Activated CD4-positive, alpha-beta T cell treated with anti-CD3 and anti-CD28 coated beads, Interleukin-2, Interleukin-4, amounts not matched to agents 100 ng/mL and 50 ng/mL, durations not matched to agents 16 hours and 8 hours (primary cell): ENCODE measurements around the gene TUG1.

Experiments used
- DNase-seq: peaks from one replicate; pipeline ENCODE4 v3.0.0-alpha.2; 2020; ENCODE audit warnings: low spot score

The TUG1 gene

DNA sequence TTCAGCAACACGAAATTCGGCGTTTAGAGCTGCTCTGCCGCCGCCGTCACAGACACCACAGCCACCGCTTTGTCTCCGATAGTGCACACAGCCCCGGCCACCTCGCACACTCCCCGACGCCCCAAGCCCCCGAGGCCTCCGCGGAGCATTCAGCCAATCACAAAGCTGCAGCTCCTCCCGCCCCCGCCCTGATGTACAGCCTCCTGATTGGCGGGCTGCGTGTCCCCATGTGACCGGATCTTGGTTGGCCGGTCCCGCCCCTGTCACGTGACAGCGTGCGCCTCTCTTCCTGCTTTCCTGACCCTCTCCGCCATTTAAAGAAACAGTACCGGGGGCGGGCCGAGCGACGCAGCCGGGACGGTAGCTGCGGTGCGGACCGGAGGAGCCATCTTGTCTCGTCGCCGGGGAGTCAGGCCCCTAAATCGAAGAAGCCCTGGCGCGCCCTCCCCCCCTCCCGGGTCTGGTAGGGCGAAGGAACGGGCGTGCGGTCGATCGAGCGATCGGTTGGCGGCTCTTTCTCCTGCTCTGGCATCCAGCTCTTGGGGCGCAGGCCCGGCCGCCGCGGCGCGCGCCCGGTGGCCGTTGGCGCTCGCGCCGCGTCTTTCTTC is at the start of gene TUG1:
TSS of gene TUG1 (plus strand) at position 342 of the 608 bp plus-strand sequence.
- DNase-seq = peak; percentile 97

GRCh38 chr22:30919973-30920372 is 49.1 kb upstream of the TUG1 start:
- no peak for DNase-seq

GRCh38 chr22:30920407-30920806 is 48.7 kb upstream of the TUG1 start:
- DNase-seq = peak; percentile 77

GRCh38 chr22:30921108-30921507 is 48.0 kb upstream of the TUG1 start:
- DNase-seq = no peak

DNA sequence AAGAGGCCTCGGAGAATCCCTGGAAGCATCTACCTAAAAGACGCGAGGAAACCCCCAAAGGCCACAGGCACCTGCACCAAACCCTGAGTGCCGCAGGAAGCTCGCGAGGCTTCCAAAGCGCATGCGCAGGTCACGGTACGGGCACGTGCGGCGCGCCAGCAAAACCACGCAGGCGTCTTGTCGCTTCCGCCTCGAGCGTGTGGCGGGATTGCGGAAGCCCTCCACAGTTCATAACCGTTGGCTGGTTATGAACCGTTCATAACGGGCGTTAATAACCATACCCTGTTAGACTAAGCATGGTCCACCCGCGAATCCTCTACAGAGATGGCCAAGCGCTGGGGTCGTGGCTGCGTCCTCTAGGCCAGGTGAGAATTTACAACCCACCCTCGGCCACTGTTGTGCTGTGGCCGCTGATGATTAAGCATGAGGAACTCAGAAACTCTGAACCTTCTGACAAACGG is 46.9 kb upstream of the TUG1 start:
- DNase-seq = peak; percentile 68

DNA sequence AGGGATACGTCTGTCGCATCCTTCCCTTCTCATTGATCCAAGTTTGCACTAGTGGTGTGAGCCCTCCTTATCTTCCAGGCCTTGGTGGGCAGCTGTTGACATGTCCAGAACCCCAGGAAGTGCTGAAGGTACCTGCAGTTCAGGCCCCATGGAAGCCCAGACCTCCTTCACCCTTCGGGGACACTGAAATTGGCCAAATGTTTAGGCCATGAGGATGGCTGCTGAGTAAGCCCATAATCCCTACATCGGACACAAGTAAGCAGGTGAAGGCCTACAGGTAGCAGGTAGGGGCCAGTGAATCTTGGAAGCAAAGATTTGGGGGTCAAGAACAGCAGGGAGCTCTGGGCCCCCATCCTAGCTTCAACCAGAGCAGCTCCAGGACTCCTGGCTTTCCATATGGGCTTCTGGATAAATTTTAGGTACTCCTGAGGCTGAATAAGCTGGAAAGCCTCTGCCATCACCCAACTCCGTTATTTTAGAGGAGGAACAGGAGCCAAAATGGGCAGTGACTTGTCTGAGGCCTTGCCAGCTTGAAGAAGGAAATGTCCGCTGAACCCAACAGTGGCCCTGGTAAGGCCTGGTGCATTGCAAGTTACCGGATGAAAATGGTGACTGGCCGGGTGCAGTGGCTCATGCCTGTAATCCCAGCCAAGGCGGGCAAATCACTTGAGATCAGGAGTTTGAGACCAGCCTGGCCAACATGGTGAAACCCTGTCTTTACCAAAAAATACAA is 45.7 kb upstream of the TUG1 start:
- no peak for DNase-seq

DNA sequence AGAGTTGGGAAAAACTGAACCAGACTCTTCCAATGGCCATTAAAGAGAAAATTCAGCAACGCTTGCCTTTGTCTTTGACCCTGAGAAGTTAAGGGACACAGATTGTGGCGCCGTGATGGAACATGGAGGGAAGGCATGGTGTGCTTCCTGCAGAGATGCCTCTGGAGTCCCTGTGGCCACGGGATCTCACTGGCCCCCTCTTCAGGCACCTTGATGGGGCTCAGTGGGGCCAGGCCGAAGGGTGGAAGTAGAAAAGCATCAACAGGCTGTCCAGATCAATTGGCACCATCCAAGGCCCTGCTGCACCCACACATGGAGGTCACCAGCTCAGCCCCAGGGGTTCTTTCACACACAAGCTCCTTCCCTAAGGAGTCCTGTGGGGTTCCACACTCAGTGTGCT is 43.4 kb upstream of the TUG1 start:
- no peak for DNase-seq

- DNase-seq = no peak
Observed at GRCh38 chr22:30926706-30927105, 42.4 kb upstream of the TUG1 start.

- DNase-seq = no peak
Observed at GRCh38 chr22:30927806-30928205, 41.3 kb upstream of the TUG1 start.

DNA sequence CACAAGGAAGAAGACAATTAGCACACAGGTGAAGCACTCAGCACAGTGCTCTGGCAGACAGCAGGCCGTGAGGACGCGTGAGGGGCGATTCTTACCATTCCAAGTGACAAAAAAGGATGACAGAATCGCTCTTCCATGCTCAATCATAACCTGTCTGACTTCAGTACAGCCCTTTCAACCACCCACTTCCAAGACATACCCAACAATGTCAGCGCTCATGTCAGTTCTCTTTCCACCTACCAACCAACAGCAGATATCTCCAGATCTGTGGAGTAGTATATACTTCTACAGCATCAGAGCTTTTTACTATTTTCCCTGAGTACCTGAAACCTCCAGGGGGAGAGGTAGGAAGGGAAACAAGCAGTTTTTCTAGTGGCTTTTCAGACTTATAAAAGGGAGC is 40.7 kb upstream of the TUG1 start:
- DNase-seq = no peak

- no peak for DNase-seq
Observed at GRCh38 chr22:30930228-30930627, 38.8 kb upstream of the TUG1 start.

- DNase-seq = no peak
Observed at GRCh38 chr22:30931541-30932300, 37.3 kb upstream of the TUG1 start.

DNA sequence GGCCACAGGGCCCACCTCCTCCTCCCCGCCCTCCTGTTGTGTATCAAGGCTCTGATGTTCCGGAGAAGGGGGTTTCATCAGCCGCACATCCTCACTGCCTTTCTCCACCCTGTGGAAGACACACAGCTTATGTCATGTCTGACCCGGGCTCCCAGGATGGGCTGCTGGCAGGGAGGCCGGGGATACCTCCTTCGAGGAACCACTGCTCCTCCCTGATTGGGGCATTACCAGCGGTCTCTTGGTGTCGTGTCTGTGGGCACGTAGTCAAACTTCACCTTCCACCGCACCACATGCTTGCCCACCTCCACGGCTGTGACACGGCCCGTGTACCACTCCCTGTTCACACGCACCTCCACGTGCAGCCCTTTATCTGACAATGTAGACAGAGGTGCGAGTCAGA is 36.4 kb upstream of the TUG1 start:
- DNase-seq = no peak

- DNase-seq = no peak
Observed at GRCh38 chr22:30933457-30933856, 35.6 kb upstream of the TUG1 start.

DNA sequence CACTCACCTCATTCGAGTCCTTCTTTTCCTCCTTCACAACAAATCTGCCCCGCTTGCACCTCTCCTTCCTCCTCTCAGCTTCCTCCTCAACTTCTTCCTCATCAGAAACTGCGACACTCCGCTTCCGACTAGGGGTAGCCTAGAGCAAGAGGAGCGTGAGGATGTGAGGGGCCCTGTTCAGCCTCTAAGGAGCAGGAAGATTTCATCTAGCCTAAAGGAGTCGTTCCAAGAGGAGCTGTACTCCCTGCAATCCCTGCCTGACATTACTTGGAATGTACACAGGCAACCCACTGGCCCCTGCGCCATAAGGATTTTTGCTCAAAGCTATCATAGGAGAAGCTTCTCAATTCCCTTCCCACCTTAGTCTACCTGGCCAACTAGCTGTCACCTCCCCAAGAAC is 35.0 kb upstream of the TUG1 start:
- no peak for DNase-seq

GRCh38 chr22:30940685-30941362 is 28.2 kb upstream of the TUG1 start:
- DNase-seq = no peak

DNA sequence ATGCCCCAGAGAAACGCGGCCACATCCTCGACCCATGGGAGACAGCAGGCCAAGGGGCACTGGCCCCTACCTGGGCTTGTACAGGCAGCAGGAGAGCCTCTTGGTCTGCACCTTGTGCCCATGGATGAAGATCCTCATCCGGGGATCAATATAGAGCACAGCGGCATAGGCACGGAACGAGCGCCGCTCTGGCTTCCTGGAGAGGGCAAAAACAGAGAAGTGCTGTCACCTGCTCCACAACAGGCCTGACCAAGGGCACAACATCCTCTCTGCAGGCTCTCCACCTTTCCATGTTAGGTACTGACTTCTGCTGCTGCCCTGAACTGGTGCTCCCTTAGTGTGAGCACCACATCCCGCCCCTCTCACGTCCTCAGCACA is 27.7 kb upstream of the TUG1 start:
- DNase-seq = no peak

DNA sequence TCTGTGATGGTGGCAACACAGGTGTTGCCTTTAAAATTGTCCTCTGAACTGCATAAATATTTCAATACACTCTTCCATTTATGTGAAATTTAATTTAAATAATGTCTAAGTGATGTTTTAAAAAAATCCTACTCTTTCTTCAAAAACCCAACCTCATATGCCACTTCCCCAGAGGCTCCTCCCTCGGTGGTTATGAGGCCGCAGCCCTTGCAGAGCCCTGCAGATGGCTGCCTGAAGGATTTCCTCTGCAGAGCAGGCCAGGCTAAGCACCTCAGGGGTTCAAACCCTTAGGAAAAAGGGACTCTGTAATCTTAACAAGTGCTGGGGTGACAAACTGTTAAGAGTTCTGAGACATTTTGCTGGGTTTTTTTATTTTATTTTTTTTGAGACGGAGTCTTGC is 25.7 kb upstream of the TUG1 start:
- no peak for DNase-seq

GRCh38 chr22:30944986-30945385 is 24.1 kb upstream of the TUG1 start:
- no peak for DNase-seq

GRCh38 chr22:30945653-30946052 is 23.4 kb upstream of the TUG1 start:
- DNase-seq = no peak

GRCh38 chr22:30946354-30946753 is 22.7 kb upstream of the TUG1 start:
- DNase-seq = no peak

GRCh38 chr22:30947173-30947815 is 21.8 kb upstream of the TUG1 start:
- DNase-seq = no peak
